Astrocyte (in vitro differentiated cells and primary cell): ENCODE results near the gene KIAA0825. TPM values are rescaled to one million over a fixed set of nuclear protein-coding genes. Genes with fewer than 3 reads are reported as not detected.

Source experiments
- DNase-seq: peaks from one replicate; pipeline ENCODE4 v3.0.0-alpha.2; 2010; ENCODE audit warnings: low read depth
- FAIRE-seq: peaks from 2 replicates; lab custom pipeline; 2011; peaks lifted over from hg19 to GRCh38; lab: Jason Lieb, UNC
- H2AFZ ChIP-seq: 2 replicates; pipeline ENCODE4 v1.6.0; 2012; ENCODE audit warnings: low read depth, low read length, inconsistent platforms
- H3K27ac ChIP-seq: 2 replicates; pipeline ENCODE4 v1.5.1; 2011; ENCODE audit warnings: low read depth, low read length, inconsistent platforms
- H3K27me3 ChIP-seq: 2 replicates; pipeline ENCODE4 v1.6.0; 2011; ENCODE audit warnings: low read length, inconsistent platforms; ENCODE audit not compliant: insufficient read depth
- H3K36me3 ChIP-seq: 2 replicates; pipeline ENCODE4 v1.5.1; 2011; ENCODE audit warnings: low read length, inconsistent platforms; ENCODE audit not compliant: insufficient read depth
- H3K4me1 ChIP-seq: 2 replicates; pipeline ENCODE4 v1.5.1; 2011; ENCODE audit warnings: low read length, inconsistent platforms; ENCODE audit not compliant: insufficient read depth
- H3K4me2 ChIP-seq: 2 replicates; pipeline ENCODE4 v1.6.0; 2012; ENCODE audit warnings: low read length, inconsistent platforms
- H3K4me3 ChIP-seq: 2 replicates; pipeline ENCODE4 v1.5.1; 2011; ENCODE audit warnings: low read depth, mild to moderate bottlenecking, low read length, inconsistent platforms; ENCODE audit not compliant: insufficient read depth
- H3K79me2 ChIP-seq: 2 replicates; pipeline ENCODE4 v1.6.0; 2012; ENCODE audit warnings: mild to moderate bottlenecking, low read length, inconsistent platforms; ENCODE audit not compliant: insufficient read depth
- H3K9ac ChIP-seq: 2 replicates; pipeline ENCODE4 v1.6.0; 2012; ENCODE audit warnings: mild to moderate bottlenecking, low read length, inconsistent platforms
- H3K9me3 ChIP-seq: 2 replicates; pipeline ENCODE4 v1.5.1; 2012; ENCODE audit warnings: low read depth, mild to moderate bottlenecking, low read length, inconsistent platforms; ENCODE audit not compliant: insufficient read depth
- H4K20me1 ChIP-seq: 2 replicates; pipeline ENCODE4 v1.6.0; 2012; ENCODE audit warnings: low read length, inconsistent platforms; ENCODE audit not compliant: insufficient read depth
- H3K27ac Mint-ChIP-seq: one replicate; pipeline ENCODE4 v1.8.0; 2021; ENCODE audit warnings: mild to moderate bottlenecking, mixed read lengths; ENCODE audit not compliant: unreplicated experiment
- H3K27me3 Mint-ChIP-seq: one replicate; pipeline ENCODE4 v1.8.0; 2021; ENCODE audit warnings: low read depth, mixed read lengths; ENCODE audit not compliant: unreplicated experiment
- H3K36me3 Mint-ChIP-seq: one replicate; pipeline ENCODE4 v1.8.0; 2021; ENCODE audit warnings: low read depth, mixed read lengths; ENCODE audit not compliant: unreplicated experiment
- H3K4me1 Mint-ChIP-seq: one replicate; pipeline ENCODE4 v1.8.0; 2021; ENCODE audit warnings: low read depth, mixed read lengths; ENCODE audit not compliant: unreplicated experiment
- H3K4me3 Mint-ChIP-seq: one replicate; pipeline ENCODE4 v1.8.0; 2021; ENCODE audit warnings: mild to moderate bottlenecking, moderate library complexity, mixed read lengths; ENCODE audit not compliant: unreplicated experiment
- H3K9me3 Mint-ChIP-seq: one replicate; pipeline ENCODE4 v1.8.0; 2021; ENCODE audit warnings: mild to moderate bottlenecking, mixed read lengths; ENCODE audit not compliant: unreplicated experiment
- CTCF ChIP-seq: IDR thresholded peaks from 2 replicates; pipeline ENCODE4 v1.5.1; 2011; ENCODE audit warnings: low read depth, mild to moderate bottlenecking, inconsistent platforms, low read length, moderate library complexity; ENCODE audit not compliant: insufficient read depth
- EZH2 ChIP-seq: IDR thresholded peaks from 2 replicates; pipeline ENCODE4 v1.6.1; 2012; ENCODE audit warnings: mild to moderate bottlenecking, low read length, inconsistent platforms; ENCODE audit not compliant: insufficient read depth
- total RNA-seq: library from RNA; stranded (reverse); gene quantifications from 2 replicates; pipeline ENCODE4 v1.2.1, GENCODE V29; 2021

KIAA0825 gene
- total RNA-seq, 1 donor from 2014 or later = 2.5 TPM

GRCh38 chr5:94623011-94623410 is 4.6 kb upstream of the KIAA0825 start:
- Histone ChIP-seq H3K27ac (no peak overlapping the region), H3K4me1 (peaks cover 4% of the 10 kb centered on the region), H3K79me2 (peaks cover 62% of the 10 kb centered on the region), H4K20me1 (no peaks in the 10 kb centered on the region), H3K9ac (no peak overlapping the region), H3K4me2 (no peak overlapping the region), H3K27me3 (no peaks in the 10 kb centered on the region), H2AFZ (no peak overlapping the region), H3K9me3 (no peaks in the 10 kb centered on the region), H3K4me3 (no peak overlapping the region), H3K36me3 (no peaks in the 10 kb centered on the region)
- Mint-ChIP-seq H3K4me1 (peaks cover 12% of the 10 kb centered on the region), H3K9me3 (no peaks in the 10 kb centered on the region), H3K27me3 (no peaks in the 10 kb centered on the region), H3K4me3 (no peak overlapping the region), H3K27ac (no peak overlapping the region), H3K36me3 (no peaks in the 10 kb centered on the region)
- FAIRE-seq (no peak), DNase-seq (no peak)
- TF ChIP-seq EZH2 (no peak), CTCF (no peak)

GRCh38 chr5:94621763-94622162 is 3.4 kb upstream of the KIAA0825 start:
- no peak for DNase-seq
- H3K9ac ChIP-seq = no peak overlapping the region
- H2AFZ ChIP-seq = no peak overlapping the region
- peaks cover 10% of the 10 kb centered on the region for H3K4me1 ChIP-seq
- no peaks in the 10 kb centered on the region for H3K36me3 Mint-ChIP-seq
- H3K4me3 Mint-ChIP-seq = no peak overlapping the region
- H3K4me1 Mint-ChIP-seq = peaks cover 15% of the 10 kb centered on the region
- no peaks in the 10 kb centered on the region for H3K36me3 ChIP-seq
- no peak overlapping the region for H3K27ac Mint-ChIP-seq
- peaks cover 67% of the 10 kb centered on the region for H3K79me2 ChIP-seq
- TF ChIP-seq CTCF (no peak), EZH2 (no peak)
- H3K27ac ChIP-seq = no peak overlapping the region
- no peaks in the 10 kb centered on the region for H3K9me3 ChIP-seq
- H3K27me3 Mint-ChIP-seq = no peaks in the 10 kb centered on the region
- no peaks in the 10 kb centered on the region for H4K20me1 ChIP-seq
- H3K4me3 ChIP-seq = no peak overlapping the region
- H3K27me3 ChIP-seq = no peaks in the 10 kb centered on the region
- no peak overlapping the region for H3K4me2 ChIP-seq
- no peaks in the 10 kb centered on the region for H3K9me3 Mint-ChIP-seq
- FAIRE-seq = no peak

GRCh38 chr5:94620256-94620655 is 1.9 kb upstream of the KIAA0825 start:
- no peak for DNase-seq
- Mint-ChIP-seq H3K4me1 (peaks cover 15% of the 10 kb centered on the region), H3K4me3 (peak overlapping the region; percentile 82), H3K27me3 (no peaks in the 10 kb centered on the region), H3K36me3 (no peaks in the 10 kb centered on the region), H3K9me3 (no peaks in the 10 kb centered on the region), H3K27ac (no peak overlapping the region)
- Histone ChIP-seq H3K27me3 (no peaks in the 10 kb centered on the region), H3K9me3 (no peaks in the 10 kb centered on the region), H3K4me3 (no peak overlapping the region), H3K9ac (no peak overlapping the region), H2AFZ (no peak overlapping the region), H3K36me3 (no peaks in the 10 kb centered on the region), H3K79me2 (peaks cover 78% of the 10 kb centered on the region), H3K4me2 (no peak overlapping the region), H4K20me1 (no peaks in the 10 kb centered on the region), H3K27ac (no peak overlapping the region), H3K4me1 (peaks cover 10% of the 10 kb centered on the region)
- TF ChIP-seq CTCF = no peak
- no peak for TF ChIP-seq EZH2
- FAIRE-seq = no peak
